Esophagus muscularis mucosa (tissue), 3 donors: ENCODE measurements around the gene WWOX.

Experiments used
- POLR2A ChIP-seq: fragments of 450-650 bp; IDR thresholded peaks from one replicate; pipeline ENCODE4 v1.6.1; 2017; ENCODE audit warnings: antibody characterized with exemption, moderate library complexity, mild to moderate bottlenecking, low read depth
- POLR2AphosphoS5 ChIP-seq, 2 donors: sonication (generic); formaldehyde crosslinking; IDR thresholded peaks; one replicate each; pipeline ENCODE4 v1.6.1; 2017; ENCODE audit warnings: antibody characterized with exemption in 2 of 2
- TF ChIP-seq, protein P1 (sequence below), 3 experiments: fragments of 200-600 bp in 2 of 3; fragments of 450-650 bp in 1 of 3; sonication (generic) in 2 of 3; IDR thresholded peaks; one replicate each; pipeline ENCODE4 v1.5.1; 2017 to 2019; ENCODE audit warnings: antibody characterized with exemption in 3 of 3, mild to moderate bottlenecking in 2 of 3, moderate library complexity in 1 of 3

GRCh38 chr16:78633551-78633950 is 534.1 kb downstream of the WWOX start:
- TF ChIP-seq, protein P1, sequence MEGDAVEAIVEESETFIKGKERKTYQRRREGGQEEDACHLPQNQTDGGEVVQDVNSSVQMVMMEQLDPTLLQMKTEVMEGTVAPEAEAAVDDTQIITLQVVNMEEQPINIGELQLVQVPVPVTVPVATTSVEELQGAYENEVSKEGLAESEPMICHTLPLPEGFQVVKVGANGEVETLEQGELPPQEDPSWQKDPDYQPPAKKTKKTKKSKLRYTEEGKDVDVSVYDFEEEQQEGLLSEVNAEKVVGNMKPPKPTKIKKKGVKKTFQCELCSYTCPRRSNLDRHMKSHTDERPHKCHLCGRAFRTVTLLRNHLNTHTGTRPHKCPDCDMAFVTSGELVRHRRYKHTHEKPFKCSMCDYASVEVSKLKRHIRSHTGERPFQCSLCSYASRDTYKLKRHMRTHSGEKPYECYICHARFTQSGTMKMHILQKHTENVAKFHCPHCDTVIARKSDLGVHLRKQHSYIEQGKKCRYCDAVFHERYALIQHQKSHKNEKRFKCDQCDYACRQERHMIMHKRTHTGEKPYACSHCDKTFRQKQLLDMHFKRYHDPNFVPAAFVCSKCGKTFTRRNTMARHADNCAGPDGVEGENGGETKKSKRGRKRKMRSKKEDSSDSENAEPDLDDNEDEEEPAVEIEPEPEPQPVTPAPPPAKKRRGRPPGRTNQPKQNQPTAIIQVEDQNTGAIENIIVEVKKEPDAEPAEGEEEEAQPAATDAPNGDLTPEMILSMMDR (IDR thresholded peaks at IDR 0.05): no peak
- TF ChIP-seq POLR2A: no peak
- TF ChIP-seq POLR2AphosphoS5 (IDR thresholded peaks at IDR 0.05): no peak
